ENCODE data around the gene MAPRE3. TPM values are rescaled to one million over a fixed set of nuclear protein-coding genes. Genes with fewer than 3 reads are reported as not detected.

MAPRE3 gene
- total and polyA plus RNA-seq, 9 of the 15 experiments (the other 6 are each of a cell fraction or from before 2014, with no cell fraction given) = 0.70 to 43.2 (median 12.6) TPM

- ATAC-seq (peak; percentile 21; the same call in 1 of the 3 replicates), FAIRE-seq (no peak), DNase-seq (ENCODE audit: extremely low read depth in 1 of 4, low spot score in 3 of 4) (no peak)
- in situ Hi-C loops (cut with MboI) (no loop called here), intact Hi-C loops (cut with micrococcal nuclease) (no loop called here)
- POLR2A ChIA-PET = interaction anchor here (0.9 kb wide), 1 partner anchor 9 kb away, joined by 3 read pairs; no protein-coding TSS in a partner anchor
- H3K9me3 ChIP-seq (replicated peaks; ENCODE audit: control insufficient read depth, insufficient read depth, low read depth, low read length) = no peaks in the 10 kb centered on the region
- H3K27ac ChIP-seq (ENCODE audit: extremely low read depth, low read depth, low read length) = no peak overlapping the region
- no TSS peak for BruUV-seq (replicated peaks)
- peak overlapping the region in 1 of 2 experiments; percentile 32; a peak in 1 of 4 replicates for H3K9ac ChIP-seq (ENCODE audit: insufficient read depth in 1 of 2, low read depth in 2 of 2, low read length in 2 of 2)
- no peak overlapping the region for H2AFZ ChIP-seq (ENCODE audit: low read depth, low read length)
- peaks cover 41 to 55% of the 10 kb centered on the region in 2 experiments; a peak in 4 of 5 replicates for H3K27me3 ChIP-seq (ENCODE audit: control insufficient read depth in 2 of 2, insufficient read depth in 2 of 2, low read length in 2 of 2)
- no peak overlapping the region for H3K4me2 ChIP-seq (ENCODE audit: insufficient read depth, low read length)
- CTCF ChIA-PET (ENCODE audit: low intra/inter-chr PET ratio) = no interaction called here
- no peaks in the 10 kb centered on the region for H3K36me3 ChIP-seq (ENCODE audit: control insufficient read depth, insufficient read depth, low read length)
- no peaks in the 10 kb centered on the region for H3K9me1 ChIP-seq (ENCODE audit: control insufficient read depth, insufficient read depth, low read length)
- no peak for TF ChIP-seq CREBBP (IDR thresholded peaks at IDR 0.05; ENCODE audit: low read depth, low read length)
- peak; percentile 39; the same call in 1 of the 2 replicates for TF ChIP-seq RFX1 (IDR thresholded peaks at IDR 0.05)
- H3K4me3 ChIP-seq = no peak overlapping the region
- 2% methylated on average over 16 of the region's 16 CpGs for WGBS (ENCODE audit: insufficient coverage, low coverage, missing lambda C conversion rate)
- H3K4me1 ChIP-seq (replicated peaks in 1 of 2; ENCODE audit: control insufficient read depth in 2 of 2, insufficient read depth in 2 of 2, low read length in 2 of 2) = peaks cover 0 to 6% of the 10 kb centered on the region in 2 experiments; a peak in 2 of 5 replicates
- H4K20me1 ChIP-seq (replicated peaks; ENCODE audit: control insufficient read depth, insufficient read depth, low read length) = 0 out of 2 replicates have a peak, but pooled peaks cover 3% of the 10 kb centered on the region
- H3K79me2 ChIP-seq (ENCODE audit: control insufficient read depth, insufficient read depth, low read length) = no peaks in the 10 kb centered on the region
These were observed 36.8 kb upstream of the MAPRE3 start for GRCh38 chr2:26933431-26934334.

- Histone ChIP-seq H3K9ac (ENCODE audit: insufficient read depth in 1 of 2, low read depth in 2 of 2, low read length in 2 of 2) (peak overlapping the region in 1 of 2 experiments; percentile 32; a peak in 1 of 4 replicates), H2AFZ (ENCODE audit: low read depth, low read length) (no peak overlapping the region), H3K4me2 (ENCODE audit: insufficient read depth, low read length) (no peak overlapping the region), H3K4me1 (replicated peaks in 1 of 2; ENCODE audit: control insufficient read depth in 2 of 2, insufficient read depth in 2 of 2, low read length in 2 of 2) (peaks cover 0 to 8% of the 10 kb centered on the region in 2 experiments; a peak in 2 of 5 replicates), H3K4me3 (no peak overlapping the region), H3K27ac (ENCODE audit: extremely low read depth, low read depth, low read length) (no peak overlapping the region), H4K20me1 (replicated peaks; ENCODE audit: control insufficient read depth, insufficient read depth, low read length) (0 out of 2 replicates have a peak, but pooled peaks cover 3% of the 10 kb centered on the region), H3K9me3 (replicated peaks; ENCODE audit: control insufficient read depth, insufficient read depth, low read depth, low read length) (no peaks in the 10 kb centered on the region), H3K79me2 (ENCODE audit: control insufficient read depth, insufficient read depth, low read length) (no peaks in the 10 kb centered on the region), H3K9me1 (ENCODE audit: control insufficient read depth, insufficient read depth, low read length) (no peaks in the 10 kb centered on the region), H3K36me3 (ENCODE audit: control insufficient read depth, insufficient read depth, low read length) (no peaks in the 10 kb centered on the region), H3K27me3 (ENCODE audit: control insufficient read depth in 2 of 2, insufficient read depth in 2 of 2, low read length in 2 of 2) (peaks cover 41 to 54% of the 10 kb centered on the region in 2 experiments; a peak in 4 of 5 replicates)
- WGBS (ENCODE audit: insufficient coverage, low coverage, missing lambda C conversion rate) = 9% methylated on average over 10 of the region's 10 CpGs
- ChIA-PET CTCF (ENCODE audit: low intra/inter-chr PET ratio) (no interaction called here), POLR2A (no interaction called here)
- intact Hi-C loops (cut with micrococcal nuclease) = no loop called here
- ATAC-seq (peak; percentile 41; the same call in 1 of the 3 replicates), FAIRE-seq (no peak), DNase-seq (ENCODE audit: extremely low read depth in 1 of 4, low spot score in 3 of 4) (no peak)
- in situ Hi-C loops (cut with MboI) = no loop called here
- no TSS peak for BruUV-seq (replicated peaks)
- TF ChIP-seq LARP7 (IDR thresholded peaks at IDR 0.05) (no peak), ZNF79 (CRISPR knock-in tag; IDR thresholded peaks at IDR 0.05; ENCODE audit: low read depth) (no peak), ZNF695 (CRISPR knock-in tag; IDR thresholded peaks at IDR 0.05) (no peak), HNRNPLL (IDR thresholded peaks at IDR 0.05; ENCODE audit: low read depth, low read length, poor library complexity, severe bottlenecking) (no peak), CREM (IDR thresholded peaks at IDR 0.05; ENCODE audit: low read depth) (no peak), ILF3 (IDR thresholded peaks at IDR 0.05; ENCODE audit: borderline replicate concordance) (no peak), NRF1 (conservative IDR thresholded peaks at IDR 0.05 in 1 of 2, IDR thresholded peaks at IDR 0.05 in 1 of 2) (no peak), DACH1 (IDR thresholded peaks at IDR 0.05; ENCODE audit: partially characterized antibody) (no peak), MAFG (tag; conservative IDR thresholded peaks at IDR 0.05) (no peak), HDAC2 (IDR thresholded peaks at IDR 0.05) (no peak)
- TF ChIP-seq, protein P1, sequence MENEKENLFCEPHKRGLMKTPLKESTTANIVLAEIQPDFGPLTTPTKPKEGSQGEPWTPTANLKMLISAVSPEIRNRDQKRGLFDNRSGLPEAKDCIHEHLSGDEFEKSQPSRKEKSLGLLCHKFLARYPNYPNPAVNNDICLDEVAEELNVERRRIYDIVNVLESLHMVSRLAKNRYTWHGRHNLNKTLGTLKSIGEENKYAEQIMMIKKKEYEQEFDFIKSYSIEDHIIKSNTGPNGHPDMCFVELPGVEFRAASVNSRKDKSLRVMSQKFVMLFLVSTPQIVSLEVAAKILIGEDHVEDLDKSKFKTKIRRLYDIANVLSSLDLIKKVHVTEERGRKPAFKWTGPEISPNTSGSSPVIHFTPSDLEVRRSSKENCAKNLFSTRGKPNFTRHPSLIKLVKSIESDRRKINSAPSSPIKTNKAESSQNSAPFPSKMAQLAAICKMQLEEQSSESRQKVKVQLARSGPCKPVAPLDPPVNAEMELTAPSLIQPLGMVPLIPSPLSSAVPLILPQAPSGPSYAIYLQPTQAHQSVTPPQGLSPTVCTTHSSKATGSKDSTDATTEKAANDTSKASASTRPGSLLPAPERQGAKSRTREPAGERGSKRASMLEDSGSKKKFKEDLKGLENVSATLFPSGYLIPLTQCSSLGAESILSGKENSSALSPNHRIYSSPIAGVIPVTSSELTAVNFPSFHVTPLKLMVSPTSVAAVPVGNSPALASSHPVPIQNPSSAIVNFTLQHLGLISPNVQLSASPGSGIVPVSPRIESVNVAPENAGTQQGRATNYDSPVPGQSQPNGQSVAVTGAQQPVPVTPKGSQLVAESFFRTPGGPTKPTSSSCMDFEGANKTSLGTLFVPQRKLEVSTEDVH (IDR thresholded peaks at IDR 0.05; ENCODE audit: low read depth, partially characterized antibody) = no peak
These were observed 36.1 kb upstream of the MAPRE3 start for GRCh38 chr2:26934335-26934724.

Data from K562 (cell line).